ENCODE data around the gene AICDA.
"Not testable (repeated sequence)": the region's sequence is repeated elsewhere in the genome, so short reads cannot be mapped to it uniquely, and the experiment has no call there.

AICDA gene

DNA sequence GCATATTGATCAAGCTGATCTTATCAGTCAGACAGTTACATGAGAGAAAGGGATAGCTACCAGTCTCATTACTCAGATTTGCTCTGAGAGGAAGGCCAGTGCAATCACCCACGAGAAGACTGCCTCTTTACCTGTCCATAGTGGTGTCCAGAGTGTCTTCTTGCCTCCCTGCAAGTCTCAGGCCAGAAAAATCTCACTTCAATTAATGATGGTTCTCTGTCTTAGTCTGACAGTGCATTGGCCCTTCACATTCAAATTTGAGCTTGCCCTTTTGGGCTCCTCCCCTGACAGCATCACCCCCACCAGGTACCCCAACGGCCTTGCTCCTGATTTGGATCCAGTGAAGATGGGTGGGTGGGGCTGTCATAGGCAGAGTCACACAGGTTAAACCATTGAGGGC is at the start of gene AICDA:
TSS of gene AICDA (minus strand) at position 231 of the 400 bp plus-strand sequence. CDS start at position 139, 92 bp downstream.
- DNase-seq (ENCODE audit: low read depth in 2 of 2, low spot score in 1 of 2), result no peak

DNA sequence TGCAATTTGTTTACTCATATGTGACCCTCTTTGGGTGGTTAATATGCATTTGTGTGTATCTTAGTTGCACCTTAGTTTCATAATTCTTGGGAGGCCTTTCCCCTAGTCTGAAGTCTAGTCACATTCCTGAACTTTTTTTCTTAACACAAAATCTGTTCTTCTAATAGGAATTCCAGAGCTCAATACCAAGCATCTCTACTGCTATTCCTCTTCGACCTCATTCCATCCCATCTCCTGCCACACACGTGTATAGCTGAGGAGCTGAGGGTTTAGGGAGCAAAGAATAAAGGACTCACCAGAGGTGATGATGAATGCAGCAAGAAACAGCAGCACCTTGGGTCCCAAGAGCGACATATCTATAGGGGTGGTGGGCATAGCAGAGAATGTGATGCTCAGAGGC is 49.1 kb upstream of the AICDA start:
- no peak for DNase-seq (ENCODE audit: low read depth in 2 of 2, low spot score in 1 of 2)

DNA sequence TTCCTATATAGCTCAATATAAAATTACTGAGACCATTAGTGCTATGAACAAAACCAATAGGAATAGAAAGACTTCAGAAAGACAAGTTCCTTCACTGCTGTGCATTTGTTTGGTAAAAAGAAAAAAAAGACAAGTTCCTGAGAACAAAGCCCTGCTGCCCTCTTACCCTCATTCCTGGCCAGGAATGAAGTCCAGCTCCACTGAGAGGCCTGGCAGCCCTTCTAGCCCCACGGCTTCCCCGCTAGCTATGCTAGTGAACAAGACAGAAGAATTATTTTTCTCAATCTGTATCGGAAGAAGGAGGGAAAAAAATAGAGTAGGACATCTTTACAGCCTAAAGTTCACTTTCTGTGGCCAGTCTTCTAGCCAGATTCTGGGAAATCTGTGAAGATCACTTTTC is 48.4 kb upstream of the AICDA start:
- DNase-seq (ENCODE audit: low read depth in 2 of 2, low spot score in 1 of 2), result no peak

DNA sequence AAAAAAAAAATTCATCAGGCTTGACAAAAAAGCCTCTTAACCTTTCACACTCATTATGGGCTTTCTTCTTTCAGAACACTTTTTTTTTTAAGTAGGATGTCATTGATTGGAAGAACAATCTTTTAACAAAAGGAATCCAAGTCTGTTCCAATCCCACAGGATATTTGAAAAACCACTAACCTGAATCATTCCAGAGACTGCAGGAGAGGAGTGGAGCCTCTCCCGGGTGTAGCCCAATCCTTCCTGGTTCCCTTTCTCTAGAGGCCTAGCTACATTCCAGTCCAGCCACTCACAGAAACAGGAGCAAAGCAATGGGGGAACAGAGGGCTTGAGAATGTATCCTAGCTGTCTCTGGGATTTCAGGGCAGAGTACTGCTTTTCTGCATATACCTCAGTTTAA is 45.7 kb upstream of the AICDA start:
- no peak for DNase-seq (ENCODE audit: low read depth in 2 of 2, low spot score in 1 of 2)

DNA sequence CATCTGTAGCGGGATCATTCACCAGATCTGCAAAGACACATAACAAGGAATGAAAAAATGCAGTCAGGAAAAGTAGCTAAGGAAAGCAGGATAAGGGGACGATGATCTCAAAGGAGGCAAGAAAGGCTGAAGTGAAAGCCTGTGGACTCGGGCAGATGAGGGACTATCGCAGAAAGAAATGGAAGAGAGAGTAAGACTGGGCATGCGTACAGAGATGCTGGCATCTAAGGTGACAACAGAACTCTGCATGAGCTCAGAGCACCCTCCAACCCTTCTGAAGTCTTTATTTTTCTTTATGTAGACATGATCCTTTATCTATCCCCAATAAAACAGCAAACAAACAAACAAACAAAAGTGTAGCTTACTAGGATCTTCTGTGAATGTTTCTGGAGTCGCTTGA is 42.8 kb upstream of the AICDA start:
- no peak for DNase-seq (ENCODE audit: low read depth in 2 of 2, low spot score in 1 of 2)

DNA sequence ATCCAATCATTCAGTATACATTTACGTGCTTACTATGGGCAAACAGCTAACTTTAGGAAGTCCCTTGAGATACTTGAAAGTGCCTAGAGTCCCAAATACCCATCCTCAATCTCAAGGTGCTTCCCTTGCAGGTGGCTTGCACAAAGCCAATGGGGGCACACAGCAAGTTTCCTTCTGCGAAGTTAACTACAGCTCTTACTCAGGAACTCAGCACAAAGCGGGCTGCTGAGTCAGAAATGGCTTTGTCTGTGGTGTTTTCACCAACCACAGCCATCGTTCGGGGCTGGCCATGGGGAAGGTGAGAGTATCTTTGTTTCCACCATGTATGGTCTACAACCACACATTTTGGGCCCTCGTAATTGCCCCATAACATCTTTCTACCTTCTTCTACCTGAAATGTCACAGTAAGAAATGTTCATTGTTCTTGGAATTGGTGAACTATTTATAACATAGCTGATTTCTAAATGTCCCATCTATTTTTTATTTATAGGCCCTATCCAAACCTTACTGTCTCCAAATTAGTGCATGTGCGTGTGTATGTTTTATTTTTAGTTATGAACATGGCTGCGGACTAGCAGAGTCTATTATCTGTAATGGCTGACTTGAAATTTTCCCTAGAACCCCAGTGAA is 36.0 kb upstream of the AICDA start:
- DNase-seq (ENCODE audit: low read depth in 2 of 2, low spot score in 1 of 2), result peak in 1 of 2 donors; percentile 26

DNA sequence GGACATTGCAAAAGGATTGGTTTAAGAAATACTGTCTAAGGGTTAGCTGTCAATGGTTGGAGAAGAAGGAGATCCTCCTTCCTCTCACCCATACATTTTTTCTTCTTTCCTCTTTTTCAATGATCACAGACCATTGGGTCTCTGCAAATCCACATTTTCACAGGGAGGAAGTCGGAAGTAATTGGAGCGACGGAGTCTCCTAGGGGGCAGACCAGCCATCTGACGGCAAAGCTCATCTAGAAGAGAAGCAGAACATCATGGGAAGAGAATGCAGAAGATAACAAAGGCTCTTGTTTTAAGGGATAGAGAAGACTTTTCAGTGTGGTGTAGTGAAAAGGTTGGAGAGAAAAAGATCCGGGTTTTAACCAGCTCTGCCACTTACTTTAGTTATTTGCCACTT is 35.3 kb upstream of the AICDA start:
- DNase-seq (ENCODE audit: low read depth in 2 of 2, low spot score in 1 of 2), result no peak

DNA sequence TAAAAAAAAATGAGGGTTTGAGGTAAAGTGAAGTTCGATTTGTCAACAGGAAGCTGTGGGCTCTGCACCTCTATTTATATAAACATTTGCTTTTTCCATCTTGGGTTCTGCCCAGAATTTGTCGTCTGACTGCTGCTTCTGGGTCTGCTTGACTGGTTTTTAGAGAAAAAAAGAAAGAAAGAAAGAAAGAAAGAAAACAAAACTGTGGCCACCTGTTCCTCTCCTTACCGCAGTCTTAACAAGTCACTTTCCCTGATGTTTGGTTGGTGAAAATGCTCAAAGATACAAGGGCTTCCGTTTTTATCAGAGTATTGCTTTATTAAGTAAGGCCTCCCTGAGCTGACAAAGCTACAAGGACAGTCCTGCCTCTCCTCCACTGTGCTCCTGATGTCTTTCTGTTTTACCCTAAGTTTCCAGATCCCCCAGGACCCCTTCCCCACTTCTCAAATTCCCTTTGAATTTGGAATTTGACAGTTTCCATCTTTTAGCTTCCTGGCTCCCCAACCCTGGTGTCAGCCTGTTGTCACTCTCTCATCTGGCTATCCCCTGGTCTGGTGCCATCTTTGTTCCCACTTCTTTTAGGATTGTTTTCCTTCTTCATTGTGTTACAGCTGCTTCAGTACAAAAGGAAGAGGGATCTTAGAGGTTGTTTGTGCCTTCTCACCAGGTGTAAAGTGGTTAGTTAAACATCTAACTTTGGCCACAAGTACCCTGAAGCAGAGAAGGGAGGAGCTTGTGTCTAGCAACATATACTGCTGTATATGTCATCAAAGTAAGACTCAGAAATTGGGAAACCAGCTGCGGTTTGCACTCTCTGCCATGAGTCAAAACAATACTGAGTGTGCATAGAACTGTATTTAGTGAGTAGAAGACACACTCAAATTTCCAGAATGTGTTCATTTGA is 31.9 kb upstream of the AICDA start:
- DNase-seq (ENCODE audit: low read depth in 2 of 2, low spot score in 1 of 2), result peak in 1 of 2 donors; percentile 18

DNA sequence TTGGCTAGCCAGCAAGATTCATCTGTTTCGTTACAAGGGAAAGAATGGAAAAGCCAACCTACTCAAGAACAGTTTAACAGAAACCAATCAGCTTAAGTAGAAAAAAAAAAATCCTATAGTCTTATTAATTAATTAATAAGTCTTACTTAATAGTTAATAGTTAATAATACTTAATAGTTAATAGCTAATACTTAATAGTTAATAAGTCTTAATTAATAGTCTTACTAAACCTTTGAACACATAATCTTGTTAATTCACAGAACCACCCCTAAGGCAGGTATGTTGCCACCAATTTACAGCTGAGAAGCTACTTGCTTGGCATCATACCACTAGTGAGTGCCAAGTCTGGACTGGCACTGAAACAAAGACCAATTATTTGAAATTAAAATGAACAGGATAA is 30.1 kb upstream of the AICDA start:
- DNase-seq (ENCODE audit: low read depth in 2 of 2, low spot score in 1 of 2), result no peak

DNA sequence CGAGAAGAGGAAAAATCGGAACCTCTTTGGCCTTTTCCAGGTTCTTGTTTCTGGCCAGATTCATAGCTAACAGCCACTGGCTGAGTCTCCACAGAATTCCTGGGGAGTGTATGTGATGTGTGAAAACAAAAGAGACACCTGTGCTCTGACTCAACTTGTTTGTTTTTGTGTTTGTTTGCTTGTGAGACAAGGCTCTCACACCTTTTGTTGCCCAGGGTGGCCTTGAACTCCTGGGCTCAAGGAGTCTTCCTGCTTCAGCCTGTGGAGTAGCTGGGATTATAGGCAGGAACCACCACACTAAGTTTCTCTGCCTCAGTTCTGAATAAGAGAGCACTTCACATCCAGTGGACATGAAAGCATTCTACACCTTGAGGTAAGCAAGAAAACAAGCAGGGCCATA is 27.3 kb upstream of the AICDA start:
- no peak for DNase-seq (ENCODE audit: low read depth in 2 of 2, low spot score in 1 of 2)

DNA sequence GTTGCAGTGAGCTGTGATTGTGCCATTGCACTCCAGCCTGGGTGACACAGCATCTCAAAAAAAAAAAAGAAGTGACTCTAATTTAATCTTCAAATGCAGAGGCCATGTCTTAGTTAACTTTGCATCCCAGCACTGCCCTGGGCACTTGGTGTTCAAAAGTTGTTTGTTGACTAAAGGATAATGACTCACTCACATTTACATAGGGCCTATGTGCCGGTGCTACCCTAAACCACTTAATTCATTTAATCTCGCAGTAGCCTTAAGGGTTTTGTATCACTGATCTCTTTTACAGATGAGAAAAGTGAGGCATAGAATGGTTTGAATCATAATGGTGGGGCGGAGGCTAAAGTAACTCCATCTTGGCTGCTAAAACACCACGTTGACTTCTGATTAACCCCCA is 26.3 kb upstream of the AICDA start:
- DNase-seq (ENCODE audit: low read depth in 2 of 2, low spot score in 1 of 2), result no peak

DNA sequence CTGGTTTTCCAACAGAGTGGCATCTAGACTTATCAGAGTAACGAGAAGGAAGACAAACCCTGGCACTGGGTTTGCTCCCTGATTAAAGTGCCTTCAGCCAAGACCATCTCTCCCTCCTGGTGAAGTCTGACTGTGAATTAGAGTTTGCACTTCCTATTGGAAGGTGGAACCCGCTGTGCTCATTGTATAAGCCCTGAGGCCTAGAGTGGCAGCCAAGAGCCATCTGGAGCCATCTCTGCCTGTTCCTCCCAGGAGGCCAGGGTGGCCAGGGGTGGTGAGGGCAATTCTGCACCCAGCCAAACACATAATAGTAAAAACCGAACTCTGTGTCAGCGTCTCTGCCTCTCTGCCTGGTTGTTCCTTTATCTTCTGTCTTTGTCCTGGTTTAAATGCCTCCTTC is 25.0 kb upstream of the AICDA start:
- DNase-seq (ENCODE audit: low read depth in 2 of 2, low spot score in 1 of 2), result no peak

DNA sequence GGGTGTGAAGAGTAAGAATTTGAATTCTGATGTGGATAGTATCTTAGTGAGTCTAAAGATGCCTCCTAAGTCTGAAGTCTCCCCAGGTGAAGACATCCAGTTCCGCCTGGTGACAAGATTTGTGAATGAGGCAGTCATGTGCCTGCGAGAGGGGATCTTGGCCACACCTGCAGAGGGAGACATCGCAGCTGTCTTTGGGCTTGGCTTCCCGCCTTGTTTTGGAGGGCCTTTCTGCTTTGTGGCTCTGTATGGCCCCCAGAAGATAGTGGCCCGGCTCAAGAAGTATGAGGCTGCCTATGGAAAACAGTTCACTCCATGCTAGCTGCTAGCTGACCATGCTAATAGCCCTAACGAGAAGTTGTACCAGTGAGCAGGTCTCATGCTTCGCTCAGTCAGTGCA is 24.6 kb upstream of the AICDA start:
- no peak for DNase-seq (ENCODE audit: low read depth in 2 of 2, low spot score in 1 of 2)

DNA sequence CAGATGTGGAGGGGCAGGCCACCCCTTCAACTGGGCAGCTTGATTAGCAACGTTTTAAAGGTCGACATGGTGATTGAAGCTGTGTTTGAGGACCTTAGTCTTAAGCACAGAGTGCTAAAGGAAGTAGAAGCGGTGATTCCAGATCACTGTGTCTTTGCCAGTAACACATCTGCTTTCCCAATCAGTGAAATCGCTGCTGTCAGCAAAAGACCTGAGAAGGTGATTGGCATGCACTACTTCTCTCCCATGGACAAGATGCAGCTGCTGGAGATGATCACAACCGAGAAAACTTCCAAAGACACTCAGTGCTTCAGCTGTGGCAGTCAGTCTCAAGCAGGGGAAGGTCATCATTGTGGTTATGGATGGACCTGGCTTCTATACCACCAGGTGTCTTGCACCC is 23.9 kb upstream of the AICDA start:
- no peak for DNase-seq (ENCODE audit: low read depth in 2 of 2, low spot score in 1 of 2)

DNA sequence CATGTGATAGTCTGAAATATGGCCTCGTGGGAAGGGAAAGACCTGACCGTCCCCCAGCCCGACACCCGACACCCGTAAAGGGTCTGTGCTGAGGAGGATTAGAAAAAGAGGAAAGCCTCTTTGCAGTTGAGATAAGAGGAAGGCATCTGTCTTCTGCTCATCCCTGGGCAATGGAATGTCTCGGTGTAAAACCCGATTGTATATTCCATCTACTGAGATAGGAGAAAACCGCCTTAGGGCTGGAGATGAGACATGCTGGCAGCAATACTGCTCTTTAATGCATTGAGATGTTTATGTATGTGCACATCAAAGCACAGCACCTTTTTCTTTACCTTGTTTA is 23.3 kb upstream of the AICDA start:
- DNase-seq (ENCODE audit: low read depth in 2 of 2, low spot score in 1 of 2), result not testable (repeated sequence)

DNA sequence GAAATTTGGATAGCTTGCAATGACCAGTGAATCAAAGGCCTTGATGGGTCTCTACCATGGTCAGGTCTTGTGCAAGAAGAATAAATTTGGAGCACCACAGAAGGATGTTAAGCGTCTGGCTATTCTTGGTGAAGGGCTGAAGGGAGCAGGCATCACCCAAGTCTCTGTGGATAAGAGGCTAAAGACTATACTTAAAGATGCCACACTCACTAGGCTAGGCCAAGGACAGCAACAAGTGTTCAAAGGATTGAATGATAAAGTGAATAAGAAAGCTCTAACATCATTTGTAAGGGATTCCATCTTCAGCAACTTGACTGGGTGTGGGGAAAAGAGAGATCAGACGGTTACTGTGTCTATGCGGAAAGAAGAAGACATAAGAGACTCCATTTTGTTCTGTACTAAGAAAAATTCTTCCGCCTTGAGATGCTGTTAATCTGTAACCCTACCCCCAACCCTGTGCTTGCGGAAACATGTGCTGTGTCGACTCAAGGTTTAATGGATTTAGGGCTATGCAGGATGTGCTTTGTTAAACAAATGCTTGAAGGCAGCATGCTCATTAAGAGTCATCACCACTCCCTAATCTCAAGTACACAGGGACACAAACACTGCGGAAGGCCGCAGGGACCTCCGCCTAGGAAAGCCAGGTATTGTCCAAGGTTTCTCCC is 22.8 kb upstream of the AICDA start:
- not testable (repeated sequence) for DNase-seq (ENCODE audit: low read depth in 2 of 2, low spot score in 1 of 2)

DNA sequence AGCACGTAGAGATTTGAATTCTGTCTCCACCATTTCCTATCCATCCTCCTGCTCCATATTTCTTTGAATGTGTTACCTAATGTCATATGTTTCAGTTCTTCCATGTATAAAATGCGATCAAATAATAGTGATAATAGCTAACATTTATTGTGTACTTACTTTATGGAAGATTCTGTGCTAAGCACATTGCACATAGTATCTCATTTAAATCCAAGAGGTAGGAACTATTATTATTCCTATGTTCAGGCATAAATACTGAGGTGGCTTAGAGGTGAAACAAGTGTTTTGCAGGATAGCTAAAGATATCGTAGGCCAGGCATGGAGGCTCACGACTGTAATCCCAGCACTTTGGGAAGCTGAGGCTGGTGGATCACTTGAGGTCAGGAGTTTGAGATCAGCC is 17.5 kb upstream of the AICDA start:
- no peak for DNase-seq (ENCODE audit: low read depth in 2 of 2, low spot score in 1 of 2)

DNA sequence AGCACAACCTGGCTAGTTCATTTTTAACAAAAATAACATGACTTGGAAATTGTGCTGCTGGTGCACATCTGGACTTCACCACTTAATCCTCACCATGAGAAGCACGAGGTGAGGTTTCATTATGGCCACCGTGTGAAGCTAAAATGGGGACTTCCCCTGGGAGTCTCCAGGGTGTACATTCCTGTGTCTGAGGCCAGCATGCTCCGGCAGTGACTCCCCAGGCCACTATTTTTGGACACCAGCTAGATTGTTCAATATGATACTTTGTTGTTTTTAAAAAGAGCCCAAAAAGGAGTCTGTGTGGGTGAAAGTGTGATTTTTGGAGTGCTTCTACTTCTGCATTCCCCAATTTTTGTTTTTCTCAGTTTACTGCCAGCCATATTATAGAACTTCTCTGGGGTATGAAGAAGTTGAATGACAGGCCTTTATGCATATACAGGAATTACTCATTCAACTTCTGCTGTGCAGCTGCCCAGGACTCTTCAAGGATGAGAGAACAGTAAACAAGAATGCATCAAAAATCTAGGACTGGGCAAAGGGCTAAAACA is 16.9 kb upstream of the AICDA start:
- no peak for DNase-seq (ENCODE audit: low read depth in 2 of 2, low spot score in 1 of 2)

DNA sequence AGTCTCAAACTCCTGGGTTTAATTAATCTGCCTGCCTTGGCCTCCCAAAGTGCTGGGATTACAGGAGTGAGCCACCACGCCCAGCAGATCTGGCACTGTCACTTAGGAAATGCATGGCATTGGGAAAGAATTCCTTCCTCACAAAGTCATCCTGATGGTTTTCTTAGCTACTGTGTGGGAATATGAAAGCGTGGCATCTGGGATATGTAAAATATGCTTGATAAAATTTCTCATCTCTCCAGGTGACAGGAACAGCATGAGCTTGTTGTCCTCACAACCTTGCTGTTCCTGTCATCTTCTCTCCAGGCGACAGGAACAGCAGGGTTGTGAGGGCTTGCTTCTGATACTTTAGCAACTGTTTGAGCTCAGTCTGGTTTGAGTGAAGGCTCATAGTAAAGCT is 16.1 kb upstream of the AICDA start:
- no peak for DNase-seq (ENCODE audit: low read depth in 2 of 2, low spot score in 1 of 2)

DNA sequence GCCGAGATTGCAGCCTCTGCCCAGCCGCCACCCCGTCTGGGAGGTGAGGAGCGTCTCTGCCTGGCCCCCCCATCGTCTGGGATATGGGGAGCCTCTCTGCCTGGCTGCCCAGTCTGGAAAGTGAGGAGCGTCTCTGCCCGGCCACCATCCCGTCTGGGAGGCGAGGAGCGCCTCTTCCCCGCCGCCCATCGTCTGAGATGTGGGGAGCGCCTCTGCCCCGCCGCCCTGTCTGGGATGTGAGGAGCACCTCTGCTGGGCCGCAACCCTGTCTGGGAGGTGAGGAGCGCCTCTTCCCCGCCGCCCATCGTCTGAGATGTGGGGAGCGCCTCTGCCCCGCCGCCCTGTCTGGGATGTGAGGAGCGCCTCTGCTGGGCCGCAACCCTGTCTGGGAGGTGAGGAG is 12.1 kb upstream of the AICDA start:
- DNase-seq (ENCODE audit: low read depth in 2 of 2, low spot score in 1 of 2), result not testable (repeated sequence)

DNA sequence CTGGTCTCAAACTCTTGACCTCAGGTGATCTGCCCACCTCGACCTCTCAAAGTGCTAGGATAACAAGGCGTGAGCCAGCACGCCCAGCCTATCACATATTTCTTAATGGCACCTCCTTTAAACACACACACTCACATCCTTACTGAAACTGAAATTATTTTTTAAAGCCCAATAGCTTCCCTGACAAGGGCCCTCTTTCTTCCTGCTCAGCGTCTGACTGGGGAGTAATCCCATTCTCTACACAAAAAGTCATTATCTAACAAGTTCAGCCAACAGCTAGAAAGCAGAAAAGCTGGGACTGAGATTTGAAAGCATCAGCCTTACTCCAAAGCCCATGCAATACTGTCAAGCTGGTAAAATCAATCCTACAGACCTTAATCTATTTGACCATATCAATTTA is 10.0 kb upstream of the AICDA start:
- no peak for DNase-seq (ENCODE audit: low read depth in 2 of 2, low spot score in 1 of 2)

DNA sequence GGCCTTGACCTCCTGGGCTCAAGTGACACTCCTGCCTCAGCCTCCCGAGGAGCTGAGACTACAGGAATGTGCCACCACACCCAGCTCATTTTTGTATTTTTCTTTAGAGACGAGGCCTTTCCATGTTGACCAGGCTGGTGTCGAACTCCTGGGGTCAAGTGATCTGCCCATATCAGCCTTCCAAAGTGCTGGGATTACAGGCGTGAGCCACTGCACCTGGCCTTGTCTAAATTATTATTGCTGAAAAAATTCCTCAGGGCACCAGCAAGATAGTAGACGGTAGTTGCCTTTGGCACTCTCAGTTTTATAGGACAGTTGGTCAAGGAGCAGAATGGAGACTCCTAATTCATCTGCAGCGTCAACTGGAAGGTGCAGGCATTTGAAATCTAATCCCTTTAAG is 2.5 kb upstream of the AICDA start:
- DNase-seq (ENCODE audit: low read depth in 2 of 2, low spot score in 1 of 2), result no peak
